GM10266 (cell line): ENCODE results near the gene HIBADH.

ENCODE experiments used
- DNase-seq: peaks from one replicate; pipeline ENCODE4 v3.0.0; 2012; ENCODE audit errors: extremely low spot score
- TF ChIP-seq, protein P1 (sequence below): IDR thresholded peaks from 2 replicates; pipeline ENCODE4 v1.5.1; 2012; ENCODE audit warnings: mild to moderate bottlenecking, low read depth; ENCODE audit not compliant: control insufficient read depth, insufficient read depth; ENCODE audit errors: missing control alignments

Gene HIBADH

DNA sequence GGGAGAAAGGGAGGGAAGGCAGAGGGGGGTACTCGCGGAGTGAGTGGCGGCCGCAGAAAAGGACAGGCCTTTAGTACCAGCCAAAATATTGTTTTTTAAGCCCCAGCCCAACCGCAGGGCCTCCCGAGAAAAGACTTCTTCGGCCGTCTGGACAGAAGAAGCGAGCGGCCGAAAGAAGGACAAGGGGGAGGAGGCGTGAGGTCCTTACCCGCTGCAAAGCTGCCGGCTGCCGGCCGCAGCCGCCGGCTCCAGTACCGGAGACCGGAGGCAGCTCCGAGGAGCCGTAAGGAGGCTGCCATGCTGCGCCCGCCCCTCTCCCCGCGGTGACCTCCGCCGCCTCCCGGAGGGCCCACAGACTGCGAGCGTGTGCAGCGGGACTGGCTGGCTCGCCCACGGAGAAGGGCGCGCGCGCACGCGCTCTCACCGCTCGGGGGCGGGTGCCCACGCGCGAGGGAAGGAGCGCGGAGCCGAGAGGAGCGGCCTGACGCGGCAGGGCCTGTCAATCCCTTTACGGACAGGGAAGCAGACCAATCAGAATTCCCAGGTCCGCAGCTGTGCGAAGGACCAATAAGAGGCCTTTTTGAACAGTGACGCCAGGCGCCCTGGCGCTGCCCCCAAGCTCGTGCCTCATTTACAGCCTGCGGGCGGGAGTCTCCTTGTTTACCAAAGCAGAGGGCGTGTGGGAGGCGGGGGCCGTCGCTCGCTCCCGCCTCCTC is at the start of gene HIBADH:
HIBADH (minus strand) TSS at position 394 of the 716 bp plus-strand sequence; CDS start at position 299, 95 bp downstream.
- DNase-seq: peak; percentile 96
- TF ChIP-seq, protein P1, sequence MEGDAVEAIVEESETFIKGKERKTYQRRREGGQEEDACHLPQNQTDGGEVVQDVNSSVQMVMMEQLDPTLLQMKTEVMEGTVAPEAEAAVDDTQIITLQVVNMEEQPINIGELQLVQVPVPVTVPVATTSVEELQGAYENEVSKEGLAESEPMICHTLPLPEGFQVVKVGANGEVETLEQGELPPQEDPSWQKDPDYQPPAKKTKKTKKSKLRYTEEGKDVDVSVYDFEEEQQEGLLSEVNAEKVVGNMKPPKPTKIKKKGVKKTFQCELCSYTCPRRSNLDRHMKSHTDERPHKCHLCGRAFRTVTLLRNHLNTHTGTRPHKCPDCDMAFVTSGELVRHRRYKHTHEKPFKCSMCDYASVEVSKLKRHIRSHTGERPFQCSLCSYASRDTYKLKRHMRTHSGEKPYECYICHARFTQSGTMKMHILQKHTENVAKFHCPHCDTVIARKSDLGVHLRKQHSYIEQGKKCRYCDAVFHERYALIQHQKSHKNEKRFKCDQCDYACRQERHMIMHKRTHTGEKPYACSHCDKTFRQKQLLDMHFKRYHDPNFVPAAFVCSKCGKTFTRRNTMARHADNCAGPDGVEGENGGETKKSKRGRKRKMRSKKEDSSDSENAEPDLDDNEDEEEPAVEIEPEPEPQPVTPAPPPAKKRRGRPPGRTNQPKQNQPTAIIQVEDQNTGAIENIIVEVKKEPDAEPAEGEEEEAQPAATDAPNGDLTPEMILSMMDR: no peak

- TF ChIP-seq, protein P1: no peak
- no peak for DNase-seq
These were observed 49.5 kb upstream of the HIBADH start for GRCh38 chr7:27712217-27712616.

GRCh38 chr7:27709137-27710075 is 46.7 kb upstream of the HIBADH start:
- DNase-seq: no peak
- TF ChIP-seq, protein P1: no peak

- TF ChIP-seq, protein P1: no peak
- no peak for DNase-seq
These were observed 45.8 kb upstream of the HIBADH start for GRCh38 chr7:27708485-27708884.

DNA sequence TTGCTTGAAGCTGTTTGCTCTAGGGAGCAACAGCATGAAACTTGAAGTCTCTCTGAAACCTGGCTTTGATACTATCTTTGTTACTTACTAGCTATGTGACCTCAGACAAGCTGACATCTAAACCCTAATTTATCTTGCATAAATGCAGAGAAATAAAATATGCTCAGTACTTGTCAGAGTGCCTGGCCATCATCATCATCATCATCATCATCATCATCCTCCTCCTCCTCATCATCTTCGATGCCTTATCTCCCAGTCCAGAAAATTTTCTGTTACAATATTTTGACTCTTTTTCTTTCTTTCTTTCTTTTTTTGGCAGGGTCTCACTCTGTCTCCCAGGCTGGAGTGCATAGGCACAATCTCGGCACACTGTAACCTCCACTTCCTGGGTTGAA is 42.5 kb upstream of the HIBADH start:
- DNase-seq: no peak
- TF ChIP-seq, protein P1: no peak

- no peak for DNase-seq
- TF ChIP-seq, protein P1: no peak
These were observed 41.9 kb upstream of the HIBADH start for GRCh38 chr7:27704422-27705199.

DNA sequence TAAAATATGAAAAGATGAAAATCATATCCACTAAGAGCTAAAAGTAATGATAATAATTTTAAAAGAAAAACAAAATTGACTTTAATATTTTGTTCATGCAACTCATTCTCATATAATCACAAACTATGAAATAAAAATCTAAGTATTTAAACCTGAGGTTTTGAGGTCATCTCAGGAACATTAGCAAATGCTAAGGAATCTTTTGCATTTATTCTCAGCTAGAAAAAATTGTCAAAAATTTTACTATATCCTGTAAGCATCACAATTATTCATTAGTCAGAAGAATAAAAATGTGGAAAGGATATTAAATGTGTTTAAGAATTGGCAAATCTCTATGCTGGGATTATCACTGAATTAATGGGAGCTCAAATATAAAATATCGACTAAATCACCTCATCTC is 40.5 kb upstream of the HIBADH start:
- no peak for DNase-seq
- TF ChIP-seq, protein P1: no peak
